Esophagus squamous epithelium (tissue), 5 donors: ENCODE measurements around the gene CFAP65. TPM values are rescaled to one million over a fixed set of nuclear protein-coding genes. Genes with fewer than 3 reads are reported as not detected.

Experiments
- DNase-seq: peaks from one replicate; lab custom pipeline; 2025; lab: John Stamatoyannopoulos, UW
- H3K27ac ChIP-seq, 4 donors: fragments of 200-600 bp; sonication (generic); one replicate each; pipeline ENCODE4 v1.5.1; 2016 to 2019; ENCODE audit warnings: mild to moderate bottlenecking in 1 of 4
- H3K27me3 ChIP-seq, 4 donors: fragments of 200-600 bp; sonication (generic); 1 replicate in 3 of 4; 2 replicates in 1 of 4; pipeline versions ENCODE4 v1.5.1 to v1.6.0; 2017 to 2021; ENCODE audit warnings: antibody characterized with exemption in 1 of 4
- H3K36me3 ChIP-seq, 3 donors: fragments of 200-600 bp; sonication (generic); one replicate each; pipeline ENCODE4 v1.5.1; 2016 to 2019
- H3K4me1 ChIP-seq, 3 donors: fragments of 200-600 bp; sonication (generic); one replicate each; pipeline ENCODE4 v1.5.1; 2017 to 2019
- H3K4me3 ChIP-seq, 4 donors: fragments of 200-600 bp; sonication (generic); 1 replicate in 3 of 4; 2 replicates in 1 of 4; pipeline ENCODE4 v1.5.1; 2016 to 2019; ENCODE audit warnings: mild to moderate bottlenecking in 2 of 4, moderate library complexity in 1 of 4
- H3K9me3 ChIP-seq, 3 donors: fragments of 200-600 bp; sonication (generic); one replicate each; pipeline ENCODE4 v1.5.1; 2016 to 2019
- POLR2A ChIP-seq, 4 donors: fragments of 450-650 bp; IDR thresholded peaks; one replicate each; pipeline ENCODE4 v1.6.1; 2017; ENCODE audit warnings: antibody characterized with exemption in 4 of 4, mild to moderate bottlenecking in 4 of 4, moderate library complexity in 3 of 4
- WGBS, 2 donors: methylation state at CpG; one replicate each; pipeline ENCODE4 v1.1.5; 2018; 5-methylcytosine and 5-hydroxymethylcytosine counted together
- intact Hi-C: fragments of 100-400 bp; cut with DNase I; formaldehyde crosslinking; loops from one replicate; pipeline ENCODE4 v1.15.0; 2022
- total RNA-seq, 4 donors: library from RNA; depleted of rRNA; stranded (reverse); fragments of >200 nt; gene quantifications; one replicate each; pipeline ENCODE4 v1.1.0, GENCODE V29; 2016
- TF ChIP-seq, protein P1 (sequence below), 6 experiments: fragments of 450-650 bp in 4 of 6; fragments of 200-600 bp in 2 of 6; sonication (generic) in 2 of 6; IDR thresholded peaks; one replicate each; pipeline ENCODE4 v1.5.1; 2016 to 2019; ENCODE audit warnings: antibody characterized with exemption in 6 of 6, mild to moderate bottlenecking in 4 of 6, moderate library complexity in 4 of 6
- donor health status: DM: yes; HTN: yes; CAD: no.

CFAP65 gene
- total RNA-seq, 4 donors from 2014 or later, result 0.19 TPM; not detected in 3

GRCh38 chr2:219028141-219028540 is 13.2 kb downstream of the CFAP65 start:
- Histone ChIP-seq H3K27me3 (peaks cover 0 to 91% (median 1%) of the 10 kb centered on the region in 4 donors), H3K36me3 (no peaks in the 10 kb centered on the region), H3K9me3 (no peaks in the 10 kb centered on the region), H3K4me1 (no peaks in the 10 kb centered on the region), H3K27ac (no peak overlapping the region), H3K4me3 (no peak overlapping the region)
- intact Hi-C loops, result no loop called here
- 63 to 78% methylated on average over 4 to 5 of the region's 5 CpGs for WGBS, 2 donors
- TF ChIP-seq POLR2A (IDR thresholded peaks at IDR 0.05), result no peak
- TF ChIP-seq, protein P1, sequence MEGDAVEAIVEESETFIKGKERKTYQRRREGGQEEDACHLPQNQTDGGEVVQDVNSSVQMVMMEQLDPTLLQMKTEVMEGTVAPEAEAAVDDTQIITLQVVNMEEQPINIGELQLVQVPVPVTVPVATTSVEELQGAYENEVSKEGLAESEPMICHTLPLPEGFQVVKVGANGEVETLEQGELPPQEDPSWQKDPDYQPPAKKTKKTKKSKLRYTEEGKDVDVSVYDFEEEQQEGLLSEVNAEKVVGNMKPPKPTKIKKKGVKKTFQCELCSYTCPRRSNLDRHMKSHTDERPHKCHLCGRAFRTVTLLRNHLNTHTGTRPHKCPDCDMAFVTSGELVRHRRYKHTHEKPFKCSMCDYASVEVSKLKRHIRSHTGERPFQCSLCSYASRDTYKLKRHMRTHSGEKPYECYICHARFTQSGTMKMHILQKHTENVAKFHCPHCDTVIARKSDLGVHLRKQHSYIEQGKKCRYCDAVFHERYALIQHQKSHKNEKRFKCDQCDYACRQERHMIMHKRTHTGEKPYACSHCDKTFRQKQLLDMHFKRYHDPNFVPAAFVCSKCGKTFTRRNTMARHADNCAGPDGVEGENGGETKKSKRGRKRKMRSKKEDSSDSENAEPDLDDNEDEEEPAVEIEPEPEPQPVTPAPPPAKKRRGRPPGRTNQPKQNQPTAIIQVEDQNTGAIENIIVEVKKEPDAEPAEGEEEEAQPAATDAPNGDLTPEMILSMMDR (IDR thresholded peaks at IDR 0.05), result no peak
- no peak for DNase-seq

DNA sequence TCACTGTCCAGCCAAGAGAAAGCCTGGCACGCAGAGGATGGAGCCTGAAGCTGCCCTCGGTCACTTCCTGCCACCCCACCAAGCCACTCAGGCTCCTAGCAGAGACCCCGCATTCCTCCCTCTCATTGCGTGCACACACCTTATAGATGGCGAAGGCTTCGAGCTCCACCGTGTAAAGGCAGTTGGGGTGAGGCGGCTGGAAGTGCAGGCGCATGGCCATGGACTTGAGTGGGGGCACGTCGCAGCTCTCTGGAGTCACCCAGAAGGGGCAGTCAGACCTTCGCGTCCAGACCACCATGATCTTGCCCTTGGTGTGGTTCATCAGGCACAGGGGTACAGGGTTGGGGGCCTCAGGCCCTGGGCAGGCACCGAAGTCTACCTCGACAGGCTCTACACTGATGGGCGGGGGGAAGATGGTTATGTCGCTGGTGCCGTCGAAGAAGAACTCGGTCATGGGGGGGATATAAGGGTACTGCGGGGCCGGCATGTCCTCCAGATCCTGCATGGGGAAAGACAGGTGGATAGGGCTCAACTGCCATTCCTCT is 13.7 kb downstream of the CFAP65 start:
- no peak for DNase-seq
- WGBS, 2 donors, result 86 to 90% methylated on average over 15 to 20 of the region's 22 CpGs
- Histone ChIP-seq H3K36me3 (no peaks in the 10 kb centered on the region), H3K27me3 (peaks cover 0 to 86% (median 1%) of the 10 kb centered on the region in 4 donors), H3K9me3 (no peaks in the 10 kb centered on the region), H3K4me1 (no peaks in the 10 kb centered on the region), H3K4me3 (no peak overlapping the region), H3K27ac (no peak overlapping the region)
- TF ChIP-seq, protein P1 (IDR thresholded peaks at IDR 0.05), result no peak
- TF ChIP-seq POLR2A (IDR thresholded peaks at IDR 0.05), result no peak
- intact Hi-C loops, result no loop called here

GRCh38 chr2:219026946-219027345 is 14.4 kb downstream of the CFAP65 start:
- no peak overlapping the region for H3K27ac ChIP-seq
- TF ChIP-seq, protein P1 (IDR thresholded peaks at IDR 0.05), result no peak
- no peak for TF ChIP-seq POLR2A (IDR thresholded peaks at IDR 0.05)
- no peaks in the 10 kb centered on the region for H3K4me1 ChIP-seq
- DNase-seq, result no peak
- intact Hi-C loops, result no loop called here
- H3K36me3 ChIP-seq, result no peaks in the 10 kb centered on the region
- no peak overlapping the region for H3K4me3 ChIP-seq
- 74% methylated on average over 2 to 3 of the region's 7 CpGs for WGBS, 2 donors
- H3K9me3 ChIP-seq, result no peaks in the 10 kb centered on the region
- H3K27me3 ChIP-seq, result peaks cover 0 to 86% (median 1%) of the 10 kb centered on the region in 4 donors

- no peaks in the 10 kb centered on the region for H3K9me3 ChIP-seq
- intact Hi-C loops, result no loop called here
- peaks cover 0 to 86% (median 1%) of the 10 kb centered on the region in 4 donors for H3K27me3 ChIP-seq
- no peak overlapping the region for H3K27ac ChIP-seq
- H3K4me3 ChIP-seq, result no peak overlapping the region
- 68 to 71% methylated on average over 10 of the region's 18 CpGs for WGBS, 2 donors
- H3K36me3 ChIP-seq, result no peaks in the 10 kb centered on the region
- TF ChIP-seq POLR2A (IDR thresholded peaks at IDR 0.05), result no peak
- TF ChIP-seq, protein P1 (IDR thresholded peaks at IDR 0.05), result no peak
- no peak for DNase-seq
- H3K4me1 ChIP-seq, result no peaks in the 10 kb centered on the region
These were observed 15.4 kb downstream of the CFAP65 start for GRCh38 chr2:219025637-219026585.

DNA sequence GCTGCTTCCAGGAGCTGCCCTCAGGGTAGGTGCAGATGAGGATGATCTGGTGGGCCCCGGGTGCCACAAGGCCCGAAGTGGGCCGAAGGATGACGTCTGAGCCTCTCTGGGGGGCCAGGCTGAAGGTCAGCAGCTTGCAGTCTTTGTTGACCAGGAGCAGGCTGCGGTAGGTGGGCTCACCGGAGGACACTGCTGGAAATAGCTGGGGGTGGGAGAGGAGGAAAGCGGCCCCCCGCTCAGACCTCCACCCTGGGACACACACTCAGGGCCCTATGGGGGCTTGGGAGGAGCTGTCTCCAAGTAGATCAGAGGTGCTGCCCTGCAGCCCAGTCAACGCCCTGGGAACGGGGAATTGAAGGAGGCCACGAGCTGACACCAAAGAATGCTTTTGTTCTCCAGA is 17.3 kb downstream of the CFAP65 start:
- Histone ChIP-seq H3K36me3 (no peaks in the 10 kb centered on the region), H3K4me3 (no peak overlapping the region), H3K9me3 (no peaks in the 10 kb centered on the region), H3K4me1 (no peaks in the 10 kb centered on the region), H3K27me3 (peaks cover 0 to 77% (median 1%) of the 10 kb centered on the region in 4 donors), H3K27ac (no peak overlapping the region)
- no peak for TF ChIP-seq POLR2A (IDR thresholded peaks at IDR 0.05)
- TF ChIP-seq, protein P1 (IDR thresholded peaks at IDR 0.05), result no peak
- 73 to 87% methylated on average over 3 to 9 of the region's 11 CpGs for WGBS, 2 donors
- no peak for DNase-seq
- intact Hi-C loops, result no loop called here
